ENCODE measurements around the gene UBE2L3. TPM values are rescaled to one million over a fixed set of nuclear protein-coding genes. Genes with fewer than 3 reads are reported as not detected.
"Not testable (repeated sequence)": the region's sequence is repeated elsewhere in the genome, so short reads cannot be mapped to it uniquely, and the experiment has no call there.

UBE2L3 gene
- total RNA-seq, 1 donor from 2014 or later = 39.8 TPM

GRCh38 chr22:21579474-21579851, 11.9 kb downstream of the UBE2L3 start:
- CTCF ChIA-PET = interaction anchor here (0.7 kb wide), 1 partner anchor 10 kb away, joined by 3 read pairs; no protein-coding TSS in a partner anchor
- H3K4me3 Mint-ChIP-seq = no peak overlapping the region

GRCh38 chr22:21580623-21581007, 13.1 kb downstream of the UBE2L3 start:
- CTCF ChIA-PET; ATAC-seq (ENCODE audit: low read depth); H3K27me3 Mint-ChIP-seq; H3K4me3 Mint-ChIP-seq; H3K9me3 Mint-ChIP-seq; DNase-seq; H3K27ac Mint-ChIP-seq; intact Hi-C loops (cut with micrococcal nuclease): not testable (repeated sequence)
- H3K36me3 Mint-ChIP-seq (ENCODE audit: low read depth) = peaks cover 18% of the 10 kb centered on the region
- POLR2A ChIA-PET = interaction anchor here (1.0 kb wide), 1 partner anchor 61 kb away, joined by 3 read pairs; the partner anchor contains the start of gene SDF2L1
- H3K4me1 Mint-ChIP-seq = peaks cover 47% of the 10 kb centered on the region

More at GRCh38 chr22:21579474-21579851, 11.9 kb downstream of the UBE2L3 start:
- TF ChIP-seq, protein P1, sequence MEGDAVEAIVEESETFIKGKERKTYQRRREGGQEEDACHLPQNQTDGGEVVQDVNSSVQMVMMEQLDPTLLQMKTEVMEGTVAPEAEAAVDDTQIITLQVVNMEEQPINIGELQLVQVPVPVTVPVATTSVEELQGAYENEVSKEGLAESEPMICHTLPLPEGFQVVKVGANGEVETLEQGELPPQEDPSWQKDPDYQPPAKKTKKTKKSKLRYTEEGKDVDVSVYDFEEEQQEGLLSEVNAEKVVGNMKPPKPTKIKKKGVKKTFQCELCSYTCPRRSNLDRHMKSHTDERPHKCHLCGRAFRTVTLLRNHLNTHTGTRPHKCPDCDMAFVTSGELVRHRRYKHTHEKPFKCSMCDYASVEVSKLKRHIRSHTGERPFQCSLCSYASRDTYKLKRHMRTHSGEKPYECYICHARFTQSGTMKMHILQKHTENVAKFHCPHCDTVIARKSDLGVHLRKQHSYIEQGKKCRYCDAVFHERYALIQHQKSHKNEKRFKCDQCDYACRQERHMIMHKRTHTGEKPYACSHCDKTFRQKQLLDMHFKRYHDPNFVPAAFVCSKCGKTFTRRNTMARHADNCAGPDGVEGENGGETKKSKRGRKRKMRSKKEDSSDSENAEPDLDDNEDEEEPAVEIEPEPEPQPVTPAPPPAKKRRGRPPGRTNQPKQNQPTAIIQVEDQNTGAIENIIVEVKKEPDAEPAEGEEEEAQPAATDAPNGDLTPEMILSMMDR (IDR thresholded peaks at IDR 0.05) = no peak
- Mint-ChIP-seq H3K4me1 (peaks cover 50% of the 10 kb centered on the region), H3K36me3 (ENCODE audit: low read depth) (peaks cover 11% of the 10 kb centered on the region), H3K27ac (no peak overlapping the region), H3K9me3 (no peaks in the 10 kb centered on the region), H3K27me3 (no peaks in the 10 kb centered on the region)
- DNase-seq (no peak), ATAC-seq (ENCODE audit: low read depth) (no peak)
- POLR2A ChIA-PET = interaction anchor here (0.8 kb wide), 1 partner anchor 8 kb away, joined by 3 read pairs; no protein-coding TSS in a partner anchor
- intact Hi-C loops (cut with micrococcal nuclease) = loop anchor here (10.0 kb wide), 1 partner anchor 45 kb away; no protein-coding TSS in a partner anchor

GRCh38 chr22:21581009-21581713, 13.6 kb downstream of the UBE2L3 start:
- H3K27me3 Mint-ChIP-seq; DNase-seq; CTCF ChIA-PET; H3K9me3 Mint-ChIP-seq; intact Hi-C loops (cut with micrococcal nuclease); H3K27ac Mint-ChIP-seq; H3K4me3 Mint-ChIP-seq; ATAC-seq (ENCODE audit: low read depth): not testable (repeated sequence)
- POLR2A ChIA-PET = interaction anchor here (1.0 kb wide), 1 partner anchor 61 kb away, joined by 3 read pairs; the partner anchor contains the start of gene SDF2L1
- peaks cover 19% of the 10 kb centered on the region for H3K36me3 Mint-ChIP-seq (ENCODE audit: low read depth)
- peaks cover 46% of the 10 kb centered on the region for H3K4me1 Mint-ChIP-seq

DNA sequence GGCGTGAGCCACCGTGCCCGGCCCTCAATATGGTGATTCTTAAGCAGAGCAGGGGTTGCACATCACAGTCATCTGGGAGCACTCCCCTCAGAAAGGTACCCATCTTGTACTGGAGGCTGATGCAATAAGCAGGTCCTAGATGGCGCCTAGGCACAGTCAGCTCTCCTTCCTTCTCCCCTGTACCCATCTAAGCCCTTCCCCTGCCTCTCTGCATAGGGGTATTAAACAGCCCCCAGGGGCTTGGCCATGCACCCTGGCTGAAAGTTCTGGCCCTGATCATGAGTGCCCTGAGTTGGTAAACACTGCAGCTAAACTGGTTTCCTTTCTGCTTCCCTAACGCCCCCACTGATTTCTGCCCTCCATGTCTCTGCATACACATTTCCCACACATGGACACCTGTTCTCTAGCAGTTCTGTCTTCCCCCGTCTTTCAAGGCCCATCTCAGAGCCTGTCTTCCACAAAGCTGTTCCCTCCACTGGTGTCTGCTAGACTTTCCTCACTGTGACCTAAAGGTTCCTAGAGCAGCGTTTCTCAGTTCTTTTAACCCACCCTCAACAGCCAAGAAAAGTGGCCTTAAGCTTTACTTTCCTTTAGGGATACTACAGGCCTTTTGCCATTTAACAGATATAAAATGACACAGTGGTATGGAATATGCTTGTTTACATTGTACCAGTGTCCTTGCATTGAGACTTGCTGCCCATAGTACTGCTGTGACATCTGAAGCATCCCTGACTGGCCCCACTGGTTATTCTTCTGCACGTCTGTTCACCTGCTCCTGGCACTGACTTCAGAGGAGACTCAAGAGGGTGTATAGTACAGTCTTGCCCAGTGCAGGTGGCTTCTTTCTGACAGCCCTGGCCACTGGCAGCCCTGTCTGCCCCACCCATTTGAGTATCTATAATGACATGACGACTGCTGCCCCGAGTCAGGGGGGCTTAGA, 15.6 kb downstream of the UBE2L3 start:
- intact Hi-C loops (cut with micrococcal nuclease) = no loop called here
- Mint-ChIP-seq H3K27me3 (no peaks in the 10 kb centered on the region), H3K4me3 (no peak overlapping the region), H3K4me1 (peaks cover 52% of the 10 kb centered on the region), H3K9me3 (no peaks in the 10 kb centered on the region), H3K36me3 (ENCODE audit: low read depth) (peaks cover 17% of the 10 kb centered on the region), H3K27ac (peak overlapping the region; percentile 74)
- ATAC-seq (ENCODE audit: low read depth) (no peak), DNase-seq (no peak)
- TF ChIP-seq, protein P1 (IDR thresholded peaks at IDR 0.05) = no peak
- POLR2A ChIA-PET = interaction anchor here (0.6 kb wide), 1 partner anchor 63 kb away, joined by 3 read pairs; no protein-coding TSS in a partner anchor
- CTCF ChIA-PET = interaction anchor here (0.8 kb wide), 1 partner anchor 64 kb away, joined by 3 read pairs; no protein-coding TSS in a partner anchor

DNA sequence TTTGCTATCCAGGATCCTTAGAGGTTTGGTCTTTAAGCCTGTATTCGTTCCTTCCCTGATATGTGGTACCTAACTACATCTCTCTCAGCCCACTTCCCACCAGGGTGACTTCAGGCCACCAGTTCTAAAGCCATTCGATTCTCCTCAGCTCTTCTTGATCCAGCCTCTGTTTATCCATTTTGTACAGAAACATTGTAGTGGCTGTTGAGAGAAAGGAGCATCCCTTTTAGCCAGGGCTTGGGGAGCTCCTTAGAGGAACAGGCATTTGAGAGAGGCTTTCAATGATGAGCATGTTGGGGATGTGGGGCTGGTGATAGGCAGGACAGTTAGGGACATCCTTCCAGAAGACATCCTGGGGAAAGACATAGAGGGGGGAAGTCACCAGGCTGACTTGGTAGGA, 17.9 kb downstream of the UBE2L3 start:
- Mint-ChIP-seq H3K36me3 (ENCODE audit: low read depth) (peaks cover 22% of the 10 kb centered on the region), H3K4me1 (peaks cover 57% of the 10 kb centered on the region), H3K9me3 (no peaks in the 10 kb centered on the region), H3K27ac (peak overlapping the region; percentile 32), H3K27me3 (no peaks in the 10 kb centered on the region), H3K4me3 (no peak overlapping the region)
- CTCF ChIA-PET = no interaction called here
- TF ChIP-seq, protein P1 (IDR thresholded peaks at IDR 0.05) = no peak
- intact Hi-C loops (cut with micrococcal nuclease) = loop anchor here (5.0 kb wide), 1 partner anchor 57 kb away; the partner anchor contains the start of gene SDF2L1
- POLR2A ChIA-PET = interaction anchor here (0.6 kb wide), 1 partner anchor 44 kb away, joined by 5 read pairs; the partner anchor contains the start of gene YDJC
- no peak for DNase-seq
- ATAC-seq (ENCODE audit: low read depth) = no peak

Measured in activated B cell treated with CpG ODN at 0.5 μM for 24 hours (primary cell).